Stimulated activated CD8-positive, alpha-beta memory T cell treated with anti-CD3 and anti-CD28 coated beads, Interleukin-12 subunit alpha, Interleukin-12 subunit beta, amount 100 ng/mL, for 24 hours (primary cell): ENCODE results near the gene SCNN1G.
A peak's percentile ranks its signal among the peaks of the same experiment; 100 is the strongest.

Experiments
- DNase-seq: peaks from one replicate; pipeline ENCODE4 v3.0.0-alpha.2; 2020; ENCODE audit errors: extremely low read depth

SCNN1G gene

DNA sequence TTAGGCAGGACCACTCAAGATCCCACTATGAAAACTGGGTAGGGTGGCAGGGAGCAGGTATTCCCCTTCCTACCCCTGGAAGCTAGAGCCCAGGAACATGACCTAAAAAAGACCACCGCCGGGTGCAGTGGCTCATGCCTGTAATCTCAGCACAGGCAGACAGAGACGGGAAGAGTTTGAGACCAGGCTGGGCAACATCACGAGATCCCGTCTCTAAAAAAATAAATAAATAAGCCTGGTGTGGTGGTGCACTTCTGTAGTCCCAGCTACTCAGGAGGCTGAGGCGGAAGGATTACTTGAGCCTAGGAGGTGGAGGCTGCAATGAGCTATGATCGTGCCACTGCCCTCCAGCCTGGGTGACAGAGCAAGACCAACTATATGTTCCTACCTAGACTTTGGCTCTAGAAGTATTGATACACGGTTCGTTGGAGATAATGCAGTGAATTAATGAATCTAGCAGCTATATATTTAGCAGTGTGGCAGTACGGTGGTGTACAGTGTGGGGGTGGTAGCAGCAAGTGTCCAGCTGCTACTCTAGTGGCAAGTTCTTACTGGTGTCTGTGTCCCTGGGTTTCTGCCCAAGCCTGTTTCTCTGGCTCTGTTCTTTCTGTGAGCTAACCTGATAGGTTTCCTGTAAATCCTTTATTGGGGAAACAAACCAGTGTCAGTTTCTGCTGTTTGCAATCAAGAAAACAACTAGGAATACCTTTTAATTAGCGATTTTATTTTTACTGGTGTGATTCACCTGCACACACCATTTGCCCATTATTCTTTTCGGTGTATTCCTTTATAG is 30.0 kb upstream of the SCNN1G start:
- DNase-seq, result no peak

DNA sequence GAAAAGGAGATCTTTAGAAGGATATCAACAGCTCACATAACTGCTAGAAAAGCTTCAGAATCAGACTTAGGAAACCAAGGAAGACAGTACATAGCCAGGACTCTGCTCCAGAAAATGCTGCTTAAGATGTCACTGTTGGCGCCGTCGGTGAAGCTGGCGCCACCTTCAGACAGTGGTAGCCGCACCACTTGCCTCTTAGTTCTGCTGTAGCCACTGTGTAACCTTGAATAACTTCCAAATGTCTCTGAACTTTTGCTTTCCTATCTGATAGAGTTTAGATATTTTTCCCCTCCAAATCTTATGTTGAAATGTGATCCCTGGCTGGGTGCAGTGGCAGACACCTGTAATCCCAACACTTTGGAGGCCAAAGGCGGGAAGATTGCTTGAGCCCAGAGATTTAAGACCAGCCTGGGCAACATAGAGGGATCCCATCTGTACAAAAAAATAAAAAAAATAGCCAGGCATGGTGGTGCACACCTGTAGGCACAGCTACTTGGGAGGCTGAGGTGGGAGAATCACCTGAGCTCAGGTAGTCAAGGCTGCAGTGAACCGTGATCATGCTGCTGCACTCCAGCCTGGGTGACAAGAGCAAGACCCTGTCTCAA is 27.0 kb upstream of the SCNN1G start:
- no peak for DNase-seq

DNA sequence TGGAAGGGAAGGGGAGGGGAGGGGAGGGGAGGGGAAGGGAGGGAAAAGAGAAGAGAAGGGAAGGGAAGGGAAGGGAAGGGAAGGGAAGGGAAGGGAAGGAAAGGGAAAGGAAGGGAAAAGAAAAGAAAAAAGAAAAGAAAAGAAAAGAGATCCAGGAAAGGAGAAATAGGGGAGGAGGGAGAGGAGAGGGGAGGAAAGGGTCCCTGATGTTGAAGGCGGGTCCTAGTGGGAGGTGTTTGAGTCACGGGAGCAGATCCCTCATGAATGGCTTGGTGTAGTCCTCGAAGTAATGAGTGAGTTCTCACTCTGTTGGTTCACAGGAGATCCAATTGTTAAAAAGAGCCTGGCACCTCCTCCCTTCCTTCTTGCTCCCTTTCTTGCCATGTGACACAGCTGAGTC is 26.4 kb upstream of the SCNN1G start:
- DNase-seq, result no peak

DNA sequence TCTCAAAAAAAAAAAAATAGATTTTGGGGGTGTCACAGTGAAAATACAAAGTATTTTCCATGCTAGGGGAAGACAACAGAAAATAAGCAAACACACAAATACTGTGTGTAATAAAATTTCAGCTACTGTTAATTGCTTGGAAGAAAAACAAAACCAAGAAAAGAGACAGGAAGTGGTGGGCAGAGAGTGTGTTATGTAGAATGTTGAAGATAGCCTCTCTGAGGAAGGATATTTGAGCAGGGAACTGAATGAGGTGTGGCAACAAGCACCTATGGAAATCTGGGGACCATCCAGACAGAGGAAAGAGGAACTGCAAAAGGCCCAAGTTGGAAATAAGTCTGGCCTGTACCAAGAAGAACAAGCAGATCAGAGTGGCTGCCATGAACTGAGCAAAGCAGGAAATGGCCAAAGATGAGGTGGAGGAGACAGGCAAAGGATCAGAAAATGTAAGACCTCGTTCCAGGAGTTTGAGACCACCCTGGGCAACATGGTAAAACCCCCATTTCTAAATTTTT is 25.5 kb upstream of the SCNN1G start:
- no peak for DNase-seq

DNA sequence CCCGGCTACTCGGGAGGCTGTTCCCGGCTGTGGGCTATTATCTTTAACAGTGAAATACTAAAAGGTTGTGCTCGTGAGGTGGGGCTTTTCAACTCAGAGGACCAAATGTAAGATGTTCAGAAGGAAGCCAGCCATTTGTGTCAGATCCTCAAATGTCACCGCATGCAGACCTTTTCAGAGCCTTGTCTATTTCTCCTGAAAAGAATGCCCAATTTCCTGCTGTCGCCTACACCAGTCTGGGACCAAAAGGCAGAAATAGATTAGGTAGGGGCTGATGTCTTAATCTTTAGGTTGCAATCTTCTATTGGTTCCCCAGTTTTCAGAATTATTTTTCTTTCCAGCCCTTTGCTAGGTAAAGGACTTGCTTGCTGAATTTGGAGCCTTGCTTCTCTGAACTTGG is 24.4 kb upstream of the SCNN1G start:
- DNase-seq, result no peak

DNA sequence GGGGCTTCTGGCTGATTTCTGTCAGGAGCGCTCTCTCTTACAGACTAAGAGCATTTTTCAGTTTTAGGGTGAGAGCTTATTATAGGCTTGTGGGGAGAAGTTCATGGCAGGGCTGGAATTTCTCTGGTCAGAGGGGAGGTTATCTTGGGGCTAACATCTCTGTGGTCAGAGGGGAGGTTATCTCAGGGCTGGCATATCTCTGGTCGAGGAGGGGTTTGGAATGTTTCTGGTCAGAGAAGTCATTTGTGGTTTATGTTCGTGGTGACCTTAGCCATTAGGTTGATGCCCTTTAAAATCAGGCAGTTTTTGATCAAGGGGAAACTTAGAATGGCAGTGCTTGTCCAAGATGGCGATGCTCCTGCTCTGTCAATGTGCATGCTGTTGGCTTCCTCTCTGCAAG is 22.5 kb upstream of the SCNN1G start:
- DNase-seq, result no peak

DNA sequence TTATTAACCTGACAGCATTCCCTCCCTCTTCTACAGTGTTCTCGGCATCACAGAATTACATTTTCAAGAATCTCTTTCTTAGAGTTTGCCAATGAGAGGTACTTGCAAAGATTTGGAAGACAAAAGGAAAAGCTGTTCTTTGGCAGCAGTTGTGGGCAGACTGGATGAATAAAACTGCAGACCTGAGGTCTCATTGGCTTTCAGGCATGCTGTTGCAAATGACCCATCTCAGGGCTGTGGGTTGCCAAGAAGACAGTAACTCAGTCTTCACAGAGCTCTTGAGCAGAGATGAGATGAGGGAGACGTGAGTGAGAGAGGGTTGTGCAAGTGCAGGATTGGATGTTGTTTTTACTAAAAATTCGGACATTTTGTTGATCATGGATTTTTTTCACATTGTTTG is 22.0 kb upstream of the SCNN1G start:
- DNase-seq, result no peak

DNA sequence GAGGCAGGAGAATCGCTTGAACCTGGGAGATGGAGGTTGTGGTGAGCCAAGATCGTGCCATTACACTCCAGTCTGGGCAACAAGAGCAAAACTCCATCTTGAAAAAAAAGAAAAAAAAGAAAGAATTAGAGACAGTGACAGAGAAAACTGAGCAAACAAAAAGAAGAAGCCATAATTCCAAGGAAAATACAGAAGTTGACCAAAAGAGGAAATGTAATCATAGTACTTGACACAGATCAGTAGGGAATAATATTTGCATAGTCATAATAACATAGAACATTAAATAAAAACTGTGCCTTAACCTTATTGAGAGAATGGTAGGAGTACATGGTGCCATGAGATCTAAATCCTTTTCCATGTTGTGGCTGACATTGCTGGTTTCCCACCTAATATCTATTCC is 18.6 kb upstream of the SCNN1G start:
- no peak for DNase-seq

DNA sequence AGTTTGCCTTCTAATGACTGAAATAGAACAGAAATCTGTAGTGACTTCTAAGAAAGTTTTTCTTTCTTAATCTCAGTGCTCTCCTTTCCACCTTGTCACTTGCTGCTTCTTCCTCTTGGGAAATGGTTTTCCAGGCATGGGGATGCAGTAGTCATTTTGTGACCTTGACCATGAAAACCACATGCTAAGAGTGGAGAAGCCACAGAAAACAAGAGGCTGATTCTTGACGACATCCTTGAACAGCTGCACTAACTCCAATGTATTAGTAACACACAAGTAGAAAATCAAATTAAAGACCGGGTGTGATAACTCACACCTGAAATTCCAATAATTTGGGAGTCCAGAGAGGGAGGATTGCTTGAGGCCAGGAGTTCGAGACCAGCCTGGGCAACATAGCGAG is 17.8 kb upstream of the SCNN1G start:
- no peak for DNase-seq

DNA sequence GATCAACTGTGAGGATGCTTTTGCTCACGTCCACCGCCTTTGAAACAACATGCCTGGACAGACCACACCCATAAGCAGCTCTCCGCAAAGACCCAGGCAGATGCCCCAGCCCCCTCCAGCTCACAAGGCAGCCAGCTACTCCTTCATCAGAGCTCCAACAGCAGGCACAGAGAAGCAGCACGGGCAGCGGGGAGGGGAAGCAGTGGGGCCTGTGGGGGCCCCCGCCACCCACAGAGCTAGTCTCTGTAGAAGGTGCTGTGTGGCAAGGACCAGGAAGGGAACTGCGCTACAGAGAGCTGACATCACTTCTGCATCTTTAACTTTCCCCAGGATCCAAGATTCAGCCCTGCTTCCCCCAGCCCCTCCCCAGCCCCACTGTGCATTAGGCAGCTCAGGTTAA is 10.0 kb upstream of the SCNN1G start:
- no peak for DNase-seq

DNA sequence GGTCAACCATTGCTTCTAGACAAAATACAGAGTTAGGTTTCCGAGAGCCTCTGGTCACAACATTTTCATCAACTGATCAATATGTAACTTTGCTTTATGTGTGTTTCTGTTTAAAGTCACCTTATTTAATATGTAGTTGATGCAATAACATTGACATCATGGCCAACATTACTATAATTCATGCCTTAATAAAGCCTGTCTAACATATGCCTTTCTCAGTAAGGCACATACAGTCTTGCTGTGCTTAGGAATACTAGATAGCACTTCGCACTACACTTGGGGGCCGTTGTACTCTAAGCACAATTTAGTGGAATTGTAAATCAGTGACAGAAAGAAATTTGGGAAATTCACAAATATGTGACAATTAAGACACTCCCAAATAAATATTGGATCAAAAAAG is 9.6 kb upstream of the SCNN1G start:
- no peak for DNase-seq

DNA sequence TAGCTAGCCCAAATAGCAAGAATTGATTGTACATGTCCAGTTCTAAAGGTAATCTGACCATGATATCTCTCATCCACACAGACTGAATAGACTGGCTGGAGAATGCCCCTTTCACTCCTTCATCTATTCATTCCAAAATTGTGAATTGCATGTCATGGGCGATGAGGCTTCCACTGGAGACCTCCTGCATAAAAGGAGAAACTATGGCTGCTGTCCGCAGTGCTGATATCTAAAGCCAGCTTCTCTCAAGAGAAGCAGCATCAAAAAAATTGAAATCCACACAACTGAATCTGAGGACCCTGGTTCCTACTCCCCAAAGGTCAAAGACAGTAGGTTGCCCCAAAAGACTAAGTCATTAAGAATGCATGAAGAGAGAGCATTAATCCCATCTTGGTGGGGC is 7.9 kb upstream of the SCNN1G start:
- no peak for DNase-seq

DNA sequence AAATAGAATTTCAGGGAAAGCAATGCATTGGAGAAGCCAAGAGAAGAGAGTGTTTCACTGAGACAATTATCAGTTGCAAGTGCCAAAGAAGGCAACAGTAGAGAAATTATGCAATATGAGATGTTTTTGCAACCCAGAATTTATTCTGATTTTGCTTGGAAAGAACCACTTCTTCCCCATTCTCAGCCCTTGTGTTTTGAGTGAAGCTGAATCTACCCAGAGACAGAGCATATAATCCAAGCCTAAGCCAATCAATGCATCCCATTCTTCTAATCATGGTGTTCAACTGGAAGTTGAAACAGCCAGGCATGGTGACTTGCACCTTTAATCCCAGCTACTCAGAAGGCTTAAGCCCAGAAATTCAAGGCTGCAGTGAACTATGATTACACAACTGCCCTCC is 6.9 kb upstream of the SCNN1G start:
- DNase-seq, result no peak

DNA sequence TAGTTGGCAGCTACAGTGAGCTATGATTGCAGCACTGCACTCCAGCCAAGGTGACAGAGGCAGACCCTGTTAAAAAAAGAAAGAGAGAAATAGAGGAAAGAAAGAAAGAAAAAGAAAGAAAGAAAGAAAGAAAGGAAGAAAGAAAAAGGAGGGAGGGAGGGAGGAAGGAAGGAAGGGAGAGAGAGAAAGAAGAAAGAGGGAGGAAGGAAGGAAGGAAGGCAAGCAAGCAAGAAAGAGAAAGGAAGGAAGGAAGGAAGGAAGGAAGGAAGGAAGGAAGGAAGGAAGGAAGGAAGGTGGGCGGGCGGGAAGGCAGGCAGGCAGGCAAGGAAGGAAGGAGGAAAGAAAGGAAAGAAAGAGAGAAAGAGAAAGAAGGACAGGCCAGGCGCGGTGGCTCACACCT is 1.0 kb upstream of the SCNN1G start:
- no peak for DNase-seq

DNA sequence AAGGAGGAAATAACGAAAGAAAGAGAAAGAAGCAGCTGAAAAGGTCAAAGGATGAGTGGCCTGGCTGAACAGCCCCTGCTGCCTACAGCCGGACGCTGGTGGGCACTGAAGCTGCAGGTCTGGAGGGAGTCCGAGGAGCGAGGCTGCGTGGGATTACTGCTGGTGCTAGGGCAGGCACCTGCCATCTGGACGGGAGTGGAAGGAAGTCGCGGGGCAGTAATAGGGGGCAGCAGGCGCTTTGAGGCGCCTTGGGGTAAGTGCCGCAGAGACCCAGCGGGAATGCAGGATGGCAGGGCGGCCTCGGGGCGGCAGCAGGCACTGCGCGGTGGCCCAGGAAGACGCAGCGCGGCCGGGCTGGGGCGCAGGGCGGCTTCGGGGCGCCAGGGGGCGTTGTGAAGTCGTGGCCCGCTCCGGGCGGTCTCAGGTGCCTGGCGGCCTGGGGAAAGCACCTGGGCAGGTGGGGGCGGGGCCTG is 303 bp upstream of the SCNN1G start:
- peak; percentile 25 for DNase-seq

DNA sequence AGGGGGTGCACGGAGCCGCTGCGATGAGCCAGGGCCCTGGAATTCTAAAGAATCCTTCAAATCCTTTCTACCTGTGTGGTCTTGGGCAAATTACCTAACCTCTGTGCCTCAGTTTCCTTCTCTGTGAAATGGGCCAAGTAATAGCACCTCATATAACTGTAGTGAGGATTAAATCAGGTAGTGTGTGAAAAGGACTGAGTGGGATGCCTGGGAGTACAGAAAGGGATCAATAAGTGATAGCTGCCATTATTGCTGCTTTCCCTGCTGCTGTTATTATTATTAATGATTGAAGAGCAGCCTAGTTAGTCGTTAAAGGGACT is 958 bp downstream of the SCNN1G start:
- no peak for DNase-seq

DNA sequence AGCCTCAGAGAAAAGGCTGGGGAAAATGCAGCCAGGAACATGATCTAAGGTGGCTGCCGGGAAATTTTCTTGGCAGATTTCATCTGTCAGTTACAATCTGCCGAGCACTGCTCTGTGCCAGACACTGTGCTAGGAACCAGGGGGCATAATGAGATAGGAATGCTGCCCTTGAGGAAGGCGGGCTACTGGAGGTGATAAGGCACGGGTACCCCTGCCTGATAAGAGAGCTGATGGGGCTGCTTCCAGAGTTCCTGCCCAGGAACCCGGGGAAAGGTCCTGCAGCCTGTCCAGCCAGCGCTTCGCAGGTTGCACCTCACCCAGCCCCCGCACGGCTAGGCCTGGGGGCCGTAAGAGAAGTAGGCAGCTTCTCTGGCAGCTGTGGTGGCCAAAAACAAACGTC is 3.1 kb downstream of the SCNN1G start:
- DNase-seq, result no peak

DNA sequence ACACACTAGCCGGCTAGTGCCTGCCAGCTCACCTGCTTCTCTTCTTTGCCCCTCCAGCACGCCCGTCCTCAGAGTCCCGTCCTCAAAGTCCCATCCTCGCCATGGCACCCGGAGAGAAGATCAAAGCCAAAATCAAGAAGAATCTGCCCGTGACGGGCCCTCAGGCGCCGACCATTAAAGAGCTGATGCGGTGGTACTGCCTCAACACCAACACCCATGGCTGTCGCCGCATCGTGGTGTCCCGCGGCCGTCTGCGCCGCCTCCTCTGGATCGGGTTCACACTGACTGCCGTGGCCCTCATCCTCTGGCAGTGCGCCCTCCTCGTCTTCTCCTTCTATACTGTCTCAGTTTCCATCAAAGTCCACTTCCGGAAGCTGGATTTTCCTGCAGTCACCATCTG is 3.6 kb downstream of the SCNN1G start:
- DNase-seq, result no peak

DNA sequence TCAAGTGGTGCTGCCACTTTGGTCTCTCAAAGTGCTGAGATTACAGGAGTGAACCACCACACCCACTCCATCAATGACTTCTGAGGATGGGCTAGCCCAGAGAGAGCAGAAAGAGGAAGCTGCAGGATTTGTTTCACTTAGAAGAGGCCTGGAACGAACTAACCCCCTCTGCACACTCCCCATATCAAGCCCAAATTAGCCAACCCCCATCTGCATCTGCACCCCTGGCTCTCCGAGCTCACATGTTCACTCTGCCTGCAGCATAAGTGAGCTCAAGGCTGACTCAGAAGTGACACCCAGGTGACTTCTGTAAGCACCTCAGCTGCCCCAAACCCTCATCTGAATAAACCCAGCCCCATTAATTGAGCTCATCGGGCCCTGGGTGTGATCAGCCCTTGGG is 4.8 kb downstream of the SCNN1G start:
- DNase-seq, result no peak

DNA sequence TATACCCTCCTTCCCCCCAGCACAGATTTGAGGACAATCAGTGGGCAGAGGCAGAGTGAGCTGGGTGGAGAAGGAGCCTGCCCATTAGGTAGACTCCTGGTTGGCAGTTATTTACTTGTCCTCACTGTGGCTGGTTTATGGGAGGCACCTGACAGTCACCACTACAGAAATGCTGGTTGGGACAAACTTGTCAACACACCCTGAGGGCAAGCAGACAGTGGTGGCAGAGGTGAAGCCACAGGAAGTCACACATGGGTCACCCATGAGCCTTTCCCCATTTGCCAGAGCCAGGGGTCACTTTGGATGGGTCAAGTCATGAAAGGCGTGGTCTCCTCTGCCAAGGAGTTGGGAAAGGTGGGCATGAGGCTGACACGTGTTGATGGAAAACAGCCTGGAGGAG is 6.4 kb downstream of the SCNN1G start:
- DNase-seq, result no peak

DNA sequence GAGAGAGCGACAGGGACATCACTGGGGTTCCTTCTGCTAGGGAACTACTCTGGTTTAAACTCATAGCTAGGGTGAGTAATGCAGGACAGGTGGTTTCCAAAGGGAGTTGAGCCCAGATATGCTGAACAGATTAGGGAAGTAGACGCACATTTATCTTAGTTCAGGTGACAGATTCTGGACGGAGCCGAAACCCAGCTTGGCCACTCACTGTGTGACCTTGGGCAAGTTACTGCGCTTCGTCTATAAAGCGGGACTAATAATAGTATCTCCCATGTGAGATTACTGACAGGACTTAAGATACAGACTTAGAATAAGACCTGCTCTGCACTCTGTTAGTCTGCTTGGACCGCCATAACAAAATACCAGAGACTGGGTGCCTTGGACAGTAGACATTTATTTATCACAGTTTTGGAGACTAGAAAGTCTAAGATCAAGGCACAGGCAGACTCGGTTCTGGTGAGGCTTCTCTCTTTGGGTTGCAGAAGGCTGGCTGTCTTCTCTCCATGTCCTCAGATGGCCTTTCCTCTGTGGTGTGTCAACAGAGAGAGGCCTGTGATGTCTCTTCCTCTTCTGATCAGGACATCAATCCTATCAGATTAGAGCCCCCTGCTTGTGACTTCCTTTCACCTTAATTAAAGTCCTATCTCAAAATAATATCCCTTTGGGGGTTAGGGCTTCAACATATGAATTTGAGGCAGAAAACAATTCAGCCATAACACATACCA is 12.1 kb downstream of the SCNN1G start:
- DNase-seq, result no peak

DNA sequence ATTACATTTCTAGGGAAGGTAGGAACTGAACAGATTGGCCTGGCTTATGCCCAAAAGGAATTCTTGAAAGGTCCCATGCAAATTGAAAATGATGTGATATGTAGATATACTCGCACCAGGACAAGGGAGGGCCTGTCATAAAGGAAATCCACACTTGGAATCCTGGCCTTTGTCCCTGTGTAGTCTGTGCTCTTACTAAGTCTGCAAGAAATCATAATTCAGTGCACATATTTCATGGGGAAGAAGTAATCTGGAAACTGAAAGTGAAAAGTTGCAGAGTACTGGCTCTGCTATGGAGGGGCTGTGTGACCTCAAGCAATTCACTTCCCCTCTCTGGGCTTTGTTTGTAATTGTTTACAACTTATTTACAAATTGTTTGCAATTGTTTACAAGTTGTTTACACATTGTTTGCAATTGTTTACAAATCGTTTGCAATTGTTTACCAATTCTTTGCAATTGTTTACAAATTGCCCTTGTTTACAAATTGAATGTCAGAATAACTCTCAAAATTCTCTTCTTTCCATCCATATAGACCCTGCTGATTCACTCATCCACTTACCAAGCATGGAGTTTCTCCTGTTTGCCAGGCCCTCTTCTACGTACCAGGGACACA is 12.9 kb downstream of the SCNN1G start:
- no peak for DNase-seq

DNA sequence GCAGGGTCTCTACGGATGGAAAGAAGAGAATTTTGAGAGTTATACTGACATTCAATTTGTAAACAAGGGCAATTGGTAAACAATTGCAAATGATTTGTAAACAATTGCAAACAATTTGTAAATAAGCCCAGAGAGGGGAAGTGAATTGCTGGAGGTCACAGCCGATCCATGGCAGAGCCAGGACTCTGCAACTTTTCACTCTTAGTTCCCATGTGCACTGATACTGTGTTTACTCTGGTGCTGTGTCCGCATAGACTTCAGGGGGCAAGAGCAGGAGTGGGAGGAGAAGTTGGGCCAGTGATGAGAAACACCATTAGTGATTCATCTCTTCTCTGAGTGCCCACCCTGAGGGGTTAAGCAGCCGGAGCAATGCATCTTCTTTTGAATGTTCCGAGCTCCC is 14.0 kb downstream of the SCNN1G start:
- DNase-seq, result no peak
